H1 (cell line): Measurements from ENCODE around the gene LYAR. TPM values are rescaled to one million over a fixed set of nuclear protein-coding genes. Genes with fewer than 3 reads are reported as not detected.
A peak's percentile ranks its signal among the peaks of the same experiment; 100 is the strongest.

ENCODE experiments used
- CTCF ChIA-PET: fragments of 300-600 bp; sonication (Branson Sonifier 250); formaldehyde crosslinking; loops from one replicate; lab custom pipeline; 2021; ENCODE audit not compliant: partially characterized antibody; lab: Charles Lee
- POLR2A ChIA-PET: fragments of 300-600 bp; sonication (Branson Sonifier 250); formaldehyde crosslinking; loops from one replicate; lab custom pipeline; 2021; ENCODE audit warnings: inconsistent platforms; ENCODE audit not compliant: partially characterized antibody; lab: Charles Lee
- DNase-seq, 2 experiments: peaks; one replicate each; pipeline versions ENCODE4 v3.0.0 to v3.0.0-alpha.2; 2010 to 2022; ENCODE audit warnings: low spot score in 2 of 2, low read depth in 1 of 2, mixed read lengths in 1 of 2
- FAIRE-seq: peaks from 2 replicates; lab custom pipeline; 2011; peaks lifted over from hg19 to GRCh38; lab: Jason Lieb, UNC
- H2AFZ ChIP-seq: 2 replicates; pipeline ENCODE4 v1.8.1; 2012; ENCODE audit warnings: low read length, inconsistent platforms
- H2AK5ac ChIP-seq: 2 replicates; pipeline ENCODE4 v1.6.1; 2013; ENCODE audit warnings: low read depth, low read length
- H2BK120ac ChIP-seq: replicated peaks from 2 replicates; pipeline ENCODE3; 2013; ENCODE audit warnings: low read depth, low read length, inconsistent platforms
- H2BK12ac ChIP-seq: 2 replicates; pipeline ENCODE4 v1.6.1; 2013; ENCODE audit warnings: low read depth, low read length
- H2BK15ac ChIP-seq: 2 replicates; pipeline ENCODE4 v1.6.1; 2013; ENCODE audit warnings: low read length
- H2BK20ac ChIP-seq: 2 replicates; pipeline ENCODE4 v1.6.1; 2013; ENCODE audit warnings: low read length
- H2BK5ac ChIP-seq: 2 replicates; pipeline ENCODE4 v1.6.1; 2013; ENCODE audit warnings: low read depth, low read length
- H3K14ac ChIP-seq: 2 replicates; pipeline ENCODE4 v1.6.1; 2013; ENCODE audit warnings: inconsistent platforms; ENCODE audit not compliant: insufficient read length
- H3K18ac ChIP-seq: 2 replicates; pipeline ENCODE4 v1.6.1; 2013; ENCODE audit warnings: low read length; ENCODE audit errors: extremely low read depth
- H3K23ac ChIP-seq: 2 replicates; pipeline ENCODE4 v1.6.1; 2013; ENCODE audit warnings: inconsistent platforms; ENCODE audit not compliant: insufficient read length
- H3K23me2 ChIP-seq: 2 replicates; pipeline ENCODE4 v1.6.1; 2013; ENCODE audit warnings: low read depth, low read length
- H3K27ac ChIP-seq: 2 replicates; pipeline ENCODE4 v1.6.1; 2011; ENCODE audit warnings: low read depth, low read length, inconsistent platforms
- H3K27me3 ChIP-seq, 4 experiments: replicated peaks in 1 of 4; 1 replicate in 1 of 4; 2 replicates in 3 of 4; pipeline versions ENCODE4 v1.6.1 to v1.8.1; 2011 to 2013; ENCODE audit warnings: low read length in 3 of 4, mild to moderate bottlenecking in 3 of 4, inconsistent platforms in 2 of 4, mixed read lengths in 2 of 4, moderate library complexity in 1 of 4; ENCODE audit not compliant: control insufficient read depth in 3 of 4, insufficient read depth in 3 of 4; ENCODE audit errors: extremely low read depth in 1 of 4
- H3K36me3 ChIP-seq, 4 experiments: 2 replicates each; pipeline versions ENCODE4 v1.6.1 to v1.8.1; 2011 to 2013; ENCODE audit warnings: mild to moderate bottlenecking in 4 of 4, low read length in 3 of 4, moderate library complexity in 2 of 4, control low read depth in 1 of 4, inconsistent platforms in 1 of 4; ENCODE audit not compliant: insufficient read depth in 4 of 4, control insufficient read depth in 2 of 4
- H3K4ac ChIP-seq: replicated peaks from 2 replicates; pipeline ENCODE3; 2013; ENCODE audit warnings: low read length, low read depth, mixed read lengths, inconsistent platforms; ENCODE audit not compliant: insufficient read length
- H3K4me1 ChIP-seq, 4 experiments: replicated peaks in 1 of 4; 1 replicate in 1 of 4; 2 replicates in 3 of 4; pipeline versions ENCODE4 v1.6.1 to v1.8.1; 2011 to 2013; ENCODE audit warnings: low read length in 3 of 4, inconsistent platforms in 2 of 4, mixed read lengths in 1 of 4; ENCODE audit not compliant: insufficient read depth in 4 of 4, control insufficient read depth in 3 of 4
- H3K4me2 ChIP-seq, 2 experiments: 2 replicates each; pipeline versions ENCODE4 v1.6.1 to v1.8.1; 2011 to 2013; ENCODE audit warnings: low read depth in 2 of 2, low read length in 2 of 2, control low read depth in 1 of 2, inconsistent platforms in 1 of 2, mild to moderate bottlenecking in 1 of 2; ENCODE audit not compliant: insufficient read depth in 1 of 2
- H3K4me3 ChIP-seq, 4 experiments: fragments of 200-600, 300-600 bp in 1 of 4; sonication (generic), shearing (Covaris generic), sonication (Bioruptor Twin) in 1 of 4; 2 replicates each; pipeline versions ENCODE4 v1.5.1 to v1.8.1; 2011 to 2016; ENCODE audit warnings: low read length in 4 of 4, low read depth in 3 of 4, control low read depth in 2 of 4, inconsistent platforms in 2 of 4, mild to moderate bottlenecking in 2 of 4, mixed read lengths in 1 of 4, moderate library complexity in 1 of 4; ENCODE audit not compliant: insufficient read depth in 2 of 4; ENCODE audit errors: extremely low read depth in 1 of 4
- H3K56ac ChIP-seq: replicated peaks from 2 replicates; pipeline ENCODE3; 2013; ENCODE audit warnings: low read depth, mild to moderate bottlenecking, mixed read lengths, low read length, inconsistent platforms; ENCODE audit not compliant: insufficient read length
- H3K79me1 ChIP-seq: 2 replicates; pipeline ENCODE4 v1.6.1; 2013; ENCODE audit warnings: low read depth, low read length, control low read depth
- H3K79me2 ChIP-seq, 2 experiments: 2 replicates each; pipeline versions ENCODE4 v1.6.1 to v1.8.1; 2012 to 2013; ENCODE audit warnings: low read length in 2 of 2, mild to moderate bottlenecking in 2 of 2, inconsistent platforms in 1 of 2; ENCODE audit not compliant: insufficient read depth in 2 of 2, control insufficient read depth in 1 of 2
- H3K9ac ChIP-seq, 4 experiments: replicated peaks in 1 of 4; 1 replicate in 1 of 4; 2 replicates in 3 of 4; pipeline versions ENCODE4 v1.6.1 to v1.8.1; 2011 to 2013; ENCODE audit warnings: low read depth in 3 of 4, low read length in 3 of 4, control low read depth in 2 of 4, mild to moderate bottlenecking in 2 of 4, moderate library complexity in 2 of 4, inconsistent platforms in 1 of 4; ENCODE audit errors: extremely low read depth in 1 of 4
- H3K9me3 ChIP-seq, 2 experiments: 2 replicates each; pipeline versions ENCODE4 v1.6.1 to v1.8.1; 2012 to 2013; ENCODE audit warnings: mild to moderate bottlenecking in 2 of 2, moderate library complexity in 2 of 2, control low read depth in 1 of 2, inconsistent platforms in 1 of 2, low read depth in 1 of 2, low read length in 1 of 2, mixed read lengths in 1 of 2; ENCODE audit not compliant: insufficient read depth in 2 of 2
- H4K20me1 ChIP-seq, 2 experiments: replicated peaks in 1 of 2; 2 replicates each; pipeline versions ENCODE3 to v1.8.1; 2011 to 2013; ENCODE audit warnings: inconsistent platforms in 2 of 2, low read length in 2 of 2, mild to moderate bottlenecking in 1 of 2; ENCODE audit not compliant: insufficient read depth in 2 of 2, control insufficient read depth in 1 of 2
- H4K5ac ChIP-seq: 2 replicates; pipeline ENCODE4 v1.6.1; 2013; ENCODE audit warnings: low read length, low read depth, mixed read lengths, inconsistent platforms; ENCODE audit not compliant: insufficient read length
- H4K8ac ChIP-seq: 2 replicates; pipeline ENCODE4 v1.8.0; 2013; ENCODE audit warnings: mild to moderate bottlenecking, moderate library complexity, low read length, inconsistent platforms; ENCODE audit not compliant: insufficient read depth; ENCODE audit errors: extremely low read depth
- H4K91ac ChIP-seq: replicated peaks from 2 replicates; pipeline ENCODE3; 2013; ENCODE audit warnings: low read length, mixed read lengths, inconsistent platforms; ENCODE audit not compliant: insufficient read length
- EZH2 ChIP-seq: fragments of 200-600 bp; sonication (generic); IDR thresholded peaks from 2 replicates; pipeline ENCODE4 v1.7.1; 2012; ENCODE audit warnings: low read depth, mild to moderate bottlenecking, moderate library complexity, low read length, inconsistent platforms; ENCODE audit not compliant: severe bottlenecking
- RNF2 ChIP-seq: fragments of 200-900, 300-1000 bp; sonication (generic); IDR thresholded peaks from 2 replicates; pipeline ENCODE4 v1.7.1; 2016; ENCODE audit warnings: borderline replicate concordance, low read depth, mild to moderate bottlenecking, antibody characterized with exemption, low read length; ENCODE audit not compliant: poor library complexity, severe bottlenecking; ENCODE audit errors: missing control alignments
- RXRA ChIP-seq: IDR thresholded peaks from 2 replicates; pipeline ENCODE4 v1.6.1; 2011; ENCODE audit warnings: low read depth, mild to moderate bottlenecking, low read length, moderate library complexity; ENCODE audit not compliant: insufficient read depth
- SP4 ChIP-seq: IDR thresholded peaks from 2 replicates; pipeline ENCODE4 v1.6.1; 2012; ENCODE audit warnings: low read length, inconsistent platforms
- SUZ12 ChIP-seq: fragments of 200-600 bp; sonication (generic); IDR thresholded peaks from 2 replicates; pipeline ENCODE4 v1.6.1; 2012; ENCODE audit warnings: mild to moderate bottlenecking, inconsistent platforms, low read length, moderate library complexity, mixed read lengths
- TAF1 ChIP-seq: IDR thresholded peaks from 2 replicates; pipeline ENCODE4 v1.6.1; 2011; ENCODE audit warnings: mild to moderate bottlenecking, low read depth, low read length
- WGBS, 2 experiments: shearing (Covaris generic) in 1 of 2; methylation state at CpG; one replicate each; pipeline versions ENCODE4 v1.1.6 to v1.1.7; 2013 to 2015; ENCODE audit warnings: low lambda C conversion rate in 2 of 2, mixed read lengths in 2 of 2, inconsistent platforms in 1 of 2, low coverage in 1 of 2, missing lambda C conversion rate in 1 of 2; ENCODE audit not compliant: insufficient replicate concordance in 2 of 2, insufficient coverage in 1 of 2, insufficient read length in 1 of 2; ENCODE audit errors: extremely low coverage in 1 of 2, missing lambda C conversion rate in 1 of 2; 5-methylcytosine and 5-hydroxymethylcytosine counted together
- polyA plus RNA-seq, 7 experiments: library from polyadenylated mRNA; depleted of rRNA in 3 of 7; stranded (reverse) in 5 of 7; unstranded in 2 of 7; fragments of >200 nt in 5 of 7; fragments of 200-250 nt in 2 of 7; gene quantifications; 1 replicate in 5 of 7; 2 replicates in 1 of 7; 4 replicates in 1 of 7; pipeline versions ENCODE4 v1.2.1 to v1.2.3, GENCODE V29; 2011 to 2013; ENCODE audit warnings: missing spikeins in 2 of 7, mixed read lengths in 2 of 7
- total RNA-seq: library from RNA; stranded (reverse); fragmentation: NEBNext Ultra II Directional; extraction: Animal tissue kit (Norgen Biotek cat#: 25700); gene quantifications from 2 replicates; pipeline ENCODE4 v1.2.1, GENCODE V29; 2021

LYAR gene
- total and polyA plus RNA-seq, 2 of the 8 experiments (the other 6 are each of a cell fraction or from before 2014, with no cell fraction given), result 6.5 to 46.9 TPM

DNA sequence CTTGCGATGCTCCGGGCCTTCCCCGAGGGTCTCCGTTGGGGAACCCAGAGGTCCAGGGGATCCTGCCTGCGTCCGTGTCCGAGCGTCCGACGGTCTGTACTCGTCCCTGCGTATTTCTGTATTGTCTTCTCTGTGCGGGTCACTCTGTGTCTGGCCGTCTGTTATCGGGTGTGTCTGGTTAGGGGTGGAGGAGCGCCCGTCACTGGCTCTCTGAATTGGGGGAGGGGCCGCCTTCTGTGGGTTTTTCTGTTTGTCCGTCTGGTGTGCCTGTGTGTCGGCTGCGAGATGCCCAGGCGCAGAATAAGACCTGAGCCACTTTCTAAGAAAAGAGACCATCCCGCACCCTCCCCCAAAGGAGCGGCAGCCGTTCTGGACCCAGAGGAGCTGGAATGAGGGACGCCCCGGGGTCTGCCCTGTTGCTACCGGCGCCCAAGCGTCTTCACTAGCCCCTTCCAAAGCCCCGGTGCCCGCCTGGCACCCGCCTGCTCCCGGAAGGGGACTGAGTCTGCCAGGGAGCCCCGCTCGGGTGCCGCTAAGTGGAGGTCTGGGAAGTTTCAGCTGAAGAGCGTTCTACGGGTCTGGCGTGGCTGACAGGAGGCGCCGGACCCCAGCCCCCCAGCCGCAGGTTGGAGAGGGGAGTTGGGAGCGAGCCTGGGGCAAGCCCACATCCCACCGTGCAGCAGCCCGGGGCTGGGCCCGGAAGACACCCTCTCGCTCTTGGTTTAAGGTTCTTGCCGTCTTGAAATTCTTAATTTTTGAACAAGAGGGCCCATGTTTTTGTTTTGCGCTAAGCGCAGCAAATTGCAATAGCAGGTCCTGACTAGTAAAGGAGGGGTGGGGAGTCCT is 62.2 kb downstream of the LYAR start:
- TF ChIP-seq EZH2 (peak; percentile 79), SUZ12 (peak; percentile 82), RNF2 (peak; percentile 30), TAF1 (no peak), SP4 (no peak), RXRA (no peak)
- H3K4me2 ChIP-seq, result peak overlapping the region; percentile 16 to 62
- WGBS, 2 experiments, result 29% methylated on average over 39 of the region's 51 CpGs; no CpG with 5 or more reads in 1 of the 2 experiments

More for the DNA sequence above, 62.2 kb downstream of the LYAR start:
- Histone ChIP-seq H3K9ac (no peak overlapping the region), H3K9me3 (peaks cover 0 to 5% of the 10 kb centered on the region in 2 experiments; a peak in 1 of 4 replicates), H2AFZ (no peak overlapping the region), H2BK20ac (no peak overlapping the region), H2BK15ac (no peak overlapping the region), H3K79me1 (no peaks in the 10 kb centered on the region), H3K36me3 (peaks cover 0 to 6% (median 0%) of the 10 kb centered on the region in 4 experiments; a peak in 1 of 8 replicates), H3K79me2 (no peaks in the 10 kb centered on the region), H4K5ac (no peak overlapping the region), H2BK12ac (no peak overlapping the region), H3K4me1 (peaks cover 0 to 2% (median under 1%) of the 10 kb centered on the region in 4 experiments; a peak in 2 of 7 replicates), H3K14ac (no peak overlapping the region), H4K20me1 (no peaks in the 10 kb centered on the region), H3K23ac (no peak overlapping the region), H3K4ac (no peak overlapping the region), H3K4me3 (peak overlapping the region in 2 of 4 experiments; percentile 5 to 53; a peak in 4 of 8 replicates), H3K23me2 (no peaks in the 10 kb centered on the region; the same call in 1 of the 2 replicates), H2BK120ac (no peak overlapping the region), H3K27me3 (peaks cover 40 to 59% (median 52%) of the 10 kb centered on the region in 4 experiments), H3K56ac (no peak overlapping the region), H3K18ac (no peak overlapping the region), H2AK5ac (no peak overlapping the region), H3K27ac (no peak overlapping the region), H4K8ac (no peak overlapping the region), H2BK5ac (no peak overlapping the region), H4K91ac (no peak overlapping the region)
- FAIRE-seq (no peak), DNase-seq (peak in 1 of 2 experiments; percentile 58)
- CTCF ChIA-PET, result interaction anchor here (0.7 kb wide), 1 partner anchor 1971 kb away, joined by 3 read pairs; no protein-coding TSS in a partner anchor
- POLR2A ChIA-PET, result no interaction called here
